Measurements from ENCODE around the gene PITPNM3.

PITPNM3 gene

GRCh38 chr17:6408276-6408675 lies 148.1 kb downstream of the PITPNM3 start:
- no peak for DNase-seq (ENCODE audit: low read depth, low spot score)

GRCh38 chr17:6402258-6402657 lies 154.1 kb downstream of the PITPNM3 start:
- DNase-seq (ENCODE audit: low read depth, low spot score) = no peak

Data from iPS DF 19.7 (cell line).